HepG2 (cell line): ENCODE data around the gene RCC2. TPM values are rescaled to one million over a fixed set of nuclear protein-coding genes. Genes with fewer than 3 reads are reported as not detected.

Source experiments
- CBX2 ChIP-seq, 2 experiments: fragments of 200-600 bp in 1 of 2; sonication (generic); formaldehyde crosslinking in 1 of 2; IDR thresholded peaks; 2 replicates each; pipeline versions ENCODE4 v1.7.0 to v1.8.1; 2018 to 2022; ENCODE audit warnings: low read depth in 2 of 2, low read length in 1 of 2, mild to moderate bottlenecking in 1 of 2, missing genetic modification reagents in 1 of 2
- FOSL1 ChIP-seq: sonication (generic); formaldehyde crosslinking; IDR thresholded peaks from 2 replicates; pipeline ENCODE4 v1.9.0; 2021; ENCODE audit warnings: missing genetic modification reagents, borderline replicate concordance
- MAFK ChIP-seq, 2 experiments: IDR thresholded peaks in 1 of 2; conservative IDR thresholded peaks in 1 of 2; 2 replicates each; pipeline ENCODE4 v1.6.1; 2011; ENCODE audit warnings: improper control_type of control experiment in 2 of 2, low read length in 2 of 2
- ZBTB7A ChIP-seq: sonication (generic); formaldehyde crosslinking; IDR thresholded peaks from 2 replicates; pipeline ENCODE4 v1.8.0; 2022; ENCODE audit warnings: mild to moderate bottlenecking, missing genetic modification reagents
- ZHX2 ChIP-seq, 2 experiments: sonication (generic) in 1 of 2; formaldehyde crosslinking in 1 of 2; IDR thresholded peaks; 2 replicates each; pipeline versions ENCODE4 v1.6.1 to v1.9.0; 2014 to 2022; ENCODE audit warnings: antibody characterized with exemption in 1 of 2, borderline replicate concordance in 1 of 2, inconsistent platforms in 1 of 2, low read depth in 1 of 2, missing genetic modification reagents in 1 of 2
- ZNF326 ChIP-seq: sonication (generic); formaldehyde crosslinking; IDR thresholded peaks from 2 replicates; pipeline ENCODE4 v1.4.0; 2020; ENCODE audit warnings: missing genetic modification reagents, borderline replicate concordance
- polyA plus RNA-seq, 8 experiments: library from polyadenylated mRNA; depleted of rRNA in 3 of 8; stranded (reverse) in 7 of 8; unstranded in 1 of 8; fragments of >200 nt; fragmentation: Illumina TruSeq in 4 of 8; extraction: Trizol in 4 of 8; gene quantifications; 2 replicates each; pipeline versions ENCODE4 v1.2.1 to v1.2.3, GENCODE V29; 2011 to 2016; ENCODE audit warnings: low read depth in 4 of 8, missing spikeins in 1 of 8, mixed read lengths in 1 of 8; ENCODE audit not compliant: insufficient read depth in 1 of 8
- total RNA-seq, 5 experiments: library from RNA; depleted of rRNA; stranded (reverse); fragments of >200 nt; fragmentation: Illumina TruSeq; extraction: Trizol; gene quantifications; 2 replicates each; pipeline ENCODE4 v1.2.3, GENCODE V29; 2016; ENCODE audit warnings: low read depth in 1 of 5
- TF ChIP-seq, protein P1 (sequence below): fragments of 450-650 bp; IDR thresholded peaks from 2 replicates; pipeline ENCODE4 v1.6.1; 2017; ENCODE audit warnings: mild to moderate bottlenecking
- TF ChIP-seq, protein P2 (sequence below): sonication (generic); formaldehyde crosslinking; IDR thresholded peaks from 2 replicates; pipeline ENCODE4 v1.4.0; 2020; ENCODE audit warnings: mild to moderate bottlenecking, low read depth, missing genetic modification reagents
- TF ChIP-seq, protein P3 (sequence below): sonication (generic); formaldehyde crosslinking; IDR thresholded peaks from 2 replicates; pipeline ENCODE4 v1.4.0; 2020; ENCODE audit warnings: mild to moderate bottlenecking, missing genetic modification reagents

Gene RCC2
- total and polyA plus RNA-seq, 2 of the 13 experiments (the other 11 are each of a cell fraction or from before 2014, with no cell fraction given): 20.5 to 55.8 TPM

DNA sequence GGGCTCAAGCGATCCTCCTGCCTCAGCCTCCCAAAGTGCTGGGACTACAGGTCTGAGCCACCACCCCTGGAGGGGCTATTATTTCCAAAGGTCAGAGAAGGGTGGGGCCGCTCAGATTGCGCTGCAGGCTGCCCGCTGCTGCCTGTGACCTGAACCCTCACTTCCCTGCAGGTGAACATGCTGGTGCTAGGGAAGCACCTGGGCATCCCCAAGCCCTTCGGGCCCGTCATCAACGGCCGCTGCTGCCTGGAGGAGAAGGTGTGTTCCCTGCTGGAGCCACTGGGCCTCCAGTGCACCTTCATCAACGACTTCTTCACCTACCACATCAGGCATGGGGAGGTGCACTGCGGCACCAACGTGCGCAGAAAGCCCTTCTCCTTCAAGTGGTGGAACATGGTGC, 76.1 kb downstream of the RCC2 start (continued):
- TF ChIP-seq ZHX2 (IDR thresholded peaks at IDR 0.05; ENCODE audit: low read depth) (no peak), ZHX2 (CRISPR knock-in tag; IDR thresholded peaks at IDR 0.05; ENCODE audit: borderline replicate concordance) (no peak), CBX2 (IDR thresholded peaks at IDR 0.05; ENCODE audit: low read depth, low read length) (no peak), CBX2 (CRISPR knock-in tag; IDR thresholded peaks at IDR 0.05; ENCODE audit: low read depth) (no peak), ZBTB7A (CRISPR knock-in tag) (no peak), ZNF326 (CRISPR knock-in tag) (no peak), FOSL1 (CRISPR knock-in tag) (no peak), MAFK (conservative IDR thresholded peaks at IDR 0.05 in 1 of 2, IDR thresholded peaks at IDR 0.05 in 1 of 2; ENCODE audit: low read length in 2 of 2) (no peak)
- TF ChIP-seq, protein P1, sequence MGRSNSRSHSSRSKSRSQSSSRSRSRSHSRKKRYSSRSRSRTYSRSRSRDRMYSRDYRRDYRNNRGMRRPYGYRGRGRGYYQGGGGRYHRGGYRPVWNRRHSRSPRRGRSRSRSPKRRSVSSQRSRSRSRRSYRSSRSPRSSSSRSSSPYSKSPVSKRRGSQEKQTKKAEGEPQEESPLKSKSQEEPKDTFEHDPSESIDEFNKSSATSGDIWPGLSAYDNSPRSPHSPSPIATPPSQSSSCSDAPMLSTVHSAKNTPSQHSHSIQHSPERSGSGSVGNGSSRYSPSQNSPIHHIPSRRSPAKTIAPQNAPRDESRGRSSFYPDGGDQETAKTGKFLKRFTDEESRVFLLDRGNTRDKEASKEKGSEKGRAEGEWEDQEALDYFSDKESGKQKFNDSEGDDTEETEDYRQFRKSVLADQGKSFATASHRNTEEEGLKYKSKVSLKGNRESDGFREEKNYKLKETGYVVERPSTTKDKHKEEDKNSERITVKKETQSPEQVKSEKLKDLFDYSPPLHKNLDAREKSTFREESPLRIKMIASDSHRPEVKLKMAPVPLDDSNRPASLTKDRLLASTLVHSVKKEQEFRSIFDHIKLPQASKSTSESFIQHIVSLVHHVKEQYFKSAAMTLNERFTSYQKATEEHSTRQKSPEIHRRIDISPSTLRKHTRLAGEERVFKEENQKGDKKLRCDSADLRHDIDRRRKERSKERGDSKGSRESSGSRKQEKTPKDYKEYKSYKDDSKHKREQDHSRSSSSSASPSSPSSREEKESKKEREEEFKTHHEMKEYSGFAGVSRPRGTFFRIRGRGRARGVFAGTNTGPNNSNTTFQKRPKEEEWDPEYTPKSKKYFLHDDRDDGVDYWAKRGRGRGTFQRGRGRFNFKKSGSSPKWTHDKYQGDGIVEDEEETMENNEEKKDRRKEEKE: no peak
- TF ChIP-seq, protein P2, sequence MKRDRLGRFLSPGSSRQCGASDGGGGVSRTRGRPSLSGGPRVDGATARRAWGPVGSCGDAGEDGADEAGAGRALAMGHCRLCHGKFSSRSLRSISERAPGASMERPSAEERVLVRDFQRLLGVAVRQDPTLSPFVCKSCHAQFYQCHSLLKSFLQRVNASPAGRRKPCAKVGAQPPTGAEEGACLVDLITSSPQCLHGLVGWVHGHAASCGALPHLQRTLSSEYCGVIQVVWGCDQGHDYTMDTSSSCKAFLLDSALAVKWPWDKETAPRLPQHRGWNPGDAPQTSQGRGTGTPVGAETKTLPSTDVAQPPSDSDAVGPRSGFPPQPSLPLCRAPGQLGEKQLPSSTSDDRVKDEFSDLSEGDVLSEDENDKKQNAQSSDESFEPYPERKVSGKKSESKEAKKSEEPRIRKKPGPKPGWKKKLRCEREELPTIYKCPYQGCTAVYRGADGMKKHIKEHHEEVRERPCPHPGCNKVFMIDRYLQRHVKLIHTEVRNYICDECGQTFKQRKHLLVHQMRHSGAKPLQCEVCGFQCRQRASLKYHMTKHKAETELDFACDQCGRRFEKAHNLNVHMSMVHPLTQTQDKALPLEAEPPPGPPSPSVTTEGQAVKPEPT (CRISPR knock-in tag): no peak
- TF ChIP-seq, protein P3, sequence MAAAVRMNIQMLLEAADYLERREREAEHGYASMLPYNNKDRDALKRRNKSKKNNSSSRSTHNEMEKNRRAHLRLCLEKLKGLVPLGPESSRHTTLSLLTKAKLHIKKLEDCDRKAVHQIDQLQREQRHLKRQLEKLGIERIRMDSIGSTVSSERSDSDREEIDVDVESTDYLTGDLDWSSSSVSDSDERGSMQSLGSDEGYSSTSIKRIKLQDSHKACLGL (CRISPR knock-in tag): no peak
